ENCODE measurements around the gene ERG. TPM values are rescaled to one million over a fixed set of nuclear protein-coding genes. Genes with fewer than 3 reads are reported as not detected.

The ERG gene
- total and polyA plus RNA-seq, 4 donors, result 3.3 to 6.0 (median 4.1) TPM

DNA sequence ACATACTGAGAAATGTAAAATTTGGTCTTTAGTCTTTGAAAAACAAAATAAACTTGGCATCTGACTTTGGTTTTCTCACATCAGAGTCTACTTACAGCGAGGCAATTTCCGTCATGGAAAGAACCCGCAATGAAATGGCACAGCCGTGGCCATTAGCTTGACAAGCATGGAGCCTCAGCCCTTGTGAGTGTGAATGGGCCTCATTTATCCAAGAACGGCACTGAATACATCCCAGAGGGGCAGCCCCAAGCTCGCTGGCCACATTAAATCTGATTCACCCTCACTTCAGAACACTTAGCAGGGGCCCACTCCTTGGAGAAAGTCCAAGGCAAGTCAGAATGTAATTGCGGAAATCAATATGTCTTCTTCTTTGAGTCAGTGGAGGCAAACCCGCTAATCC, 64.8 kb downstream of the ERG start:
- H3K27ac ChIP-seq (ENCODE audit: low read depth in 1 of 2, low read length in 2 of 2), result no peak overlapping the region
- H3K9ac ChIP-seq (ENCODE audit: low read depth in 1 of 2, low read length in 2 of 2), result no peak overlapping the region
- no peaks in the 10 kb centered on the region for H3K9me3 ChIP-seq (ENCODE audit: control insufficient read depth in 4 of 4, low read length in 3 of 4)
- H3K36me3 ChIP-seq (ENCODE audit: control insufficient read depth in 4 of 4, insufficient read depth in 3 of 4, low read depth in 1 of 4, low read length in 3 of 4), result no peaks in the 10 kb centered on the region
- no peak for TF ChIP-seq EGR1 (IDR thresholded peaks at IDR 0.05; ENCODE audit: low read depth in 2 of 2)
- no peak for TF ChIP-seq NR2F2 (IDR thresholded peaks at IDR 0.05)
- TF ChIP-seq FOXA2 (IDR thresholded peaks at IDR 0.05), result no peak
- TF ChIP-seq, protein P1, sequence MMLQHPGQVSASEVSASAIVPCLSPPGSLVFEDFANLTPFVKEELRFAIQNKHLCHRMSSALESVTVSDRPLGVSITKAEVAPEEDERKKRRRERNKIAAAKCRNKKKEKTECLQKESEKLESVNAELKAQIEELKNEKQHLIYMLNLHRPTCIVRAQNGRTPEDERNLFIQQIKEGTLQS (IDR thresholded peaks at IDR 0.05), result no peak
- no peak for TF ChIP-seq RXRA (IDR thresholded peaks at IDR 0.05)
- H3K4me1 ChIP-seq (ENCODE audit: control insufficient read depth in 4 of 4, insufficient read depth in 4 of 4, low read length in 3 of 4), result no peaks in the 10 kb centered on the region
- H3K4me3 ChIP-seq (ENCODE audit: low read depth in 1 of 3, low read length in 3 of 3), result no peak overlapping the region
- no peak for DNase-seq (ENCODE audit: low spot score)
- 84% methylated on average over 8 of the region's 8 CpGs for WGBS
- no peaks in the 10 kb centered on the region for H3K27me3 ChIP-seq (ENCODE audit: control insufficient read depth in 4 of 4, insufficient read depth in 4 of 4, low read length in 3 of 4)

DNA sequence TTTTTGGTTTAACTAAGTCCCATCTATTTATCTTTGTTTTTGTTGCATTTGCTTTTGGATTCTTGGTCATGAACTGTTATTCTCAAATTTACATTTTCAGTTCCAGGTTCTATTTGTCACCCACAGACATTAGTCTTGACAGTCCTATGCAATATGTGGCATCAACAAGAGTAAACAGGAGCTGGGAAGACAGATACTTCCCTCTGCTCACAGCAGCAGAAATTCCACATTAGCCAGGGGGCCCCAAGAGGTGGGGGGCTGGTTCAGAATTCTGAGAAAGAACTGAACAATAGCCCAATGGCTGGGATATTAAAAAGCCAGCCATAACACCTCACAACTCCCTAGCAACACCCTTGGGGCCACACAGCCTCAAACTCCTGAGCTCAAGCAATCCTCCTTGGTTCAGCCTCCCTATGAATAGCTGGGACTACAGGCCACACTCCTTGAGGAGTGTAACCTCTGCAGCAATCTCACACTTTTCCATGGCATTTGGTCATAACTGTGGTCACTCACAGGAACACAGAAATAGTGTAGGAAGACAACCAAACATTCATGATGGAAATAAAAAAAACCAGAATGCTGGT, 67.8 kb downstream of the ERG start:
- peaks cover 0 to 2% (median 0%) of the 10 kb centered on the region in 4 donors for H3K27me3 ChIP-seq (ENCODE audit: control insufficient read depth in 4 of 4, insufficient read depth in 4 of 4, low read length in 3 of 4)
- H3K9ac ChIP-seq (ENCODE audit: low read depth in 1 of 2, low read length in 2 of 2), result no peak overlapping the region
- TF ChIP-seq JUND (IDR thresholded peaks at IDR 0.05) (no peak), SP1 (IDR thresholded peaks at IDR 0.05) (no peak), NR2F2 (IDR thresholded peaks at IDR 0.05) (no peak), HNF4A (conservative IDR thresholded peaks at IDR 0.05) (no peak), HNF4G (IDR thresholded peaks at IDR 0.05) (no peak), GABPA (IDR thresholded peaks at IDR 0.05 in 1 of 2, conservative IDR thresholded peaks at IDR 0.05 in 1 of 2) (no peak), TAF1 (conservative IDR thresholded peaks at IDR 0.05) (no peak), RAD21 (IDR thresholded peaks at IDR 0.05) (no peak), FOXA2 (IDR thresholded peaks at IDR 0.05) (no peak), FOXA1 (IDR thresholded peaks at IDR 0.05) (no peak), EGR1 (IDR thresholded peaks at IDR 0.05; ENCODE audit: low read depth in 2 of 2) (no peak)
- TF ChIP-seq, protein P1 (IDR thresholded peaks at IDR 0.05), result no peak
- TF ChIP-seq, protein P2, sequence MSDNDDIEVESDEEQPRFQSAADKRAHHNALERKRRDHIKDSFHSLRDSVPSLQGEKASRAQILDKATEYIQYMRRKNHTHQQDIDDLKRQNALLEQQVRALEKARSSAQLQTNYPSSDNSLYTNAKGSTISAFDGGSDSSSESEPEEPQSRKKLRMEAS (IDR thresholded peaks at IDR 0.05), result no peak
- TF ChIP-seq, protein P3, sequence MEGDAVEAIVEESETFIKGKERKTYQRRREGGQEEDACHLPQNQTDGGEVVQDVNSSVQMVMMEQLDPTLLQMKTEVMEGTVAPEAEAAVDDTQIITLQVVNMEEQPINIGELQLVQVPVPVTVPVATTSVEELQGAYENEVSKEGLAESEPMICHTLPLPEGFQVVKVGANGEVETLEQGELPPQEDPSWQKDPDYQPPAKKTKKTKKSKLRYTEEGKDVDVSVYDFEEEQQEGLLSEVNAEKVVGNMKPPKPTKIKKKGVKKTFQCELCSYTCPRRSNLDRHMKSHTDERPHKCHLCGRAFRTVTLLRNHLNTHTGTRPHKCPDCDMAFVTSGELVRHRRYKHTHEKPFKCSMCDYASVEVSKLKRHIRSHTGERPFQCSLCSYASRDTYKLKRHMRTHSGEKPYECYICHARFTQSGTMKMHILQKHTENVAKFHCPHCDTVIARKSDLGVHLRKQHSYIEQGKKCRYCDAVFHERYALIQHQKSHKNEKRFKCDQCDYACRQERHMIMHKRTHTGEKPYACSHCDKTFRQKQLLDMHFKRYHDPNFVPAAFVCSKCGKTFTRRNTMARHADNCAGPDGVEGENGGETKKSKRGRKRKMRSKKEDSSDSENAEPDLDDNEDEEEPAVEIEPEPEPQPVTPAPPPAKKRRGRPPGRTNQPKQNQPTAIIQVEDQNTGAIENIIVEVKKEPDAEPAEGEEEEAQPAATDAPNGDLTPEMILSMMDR (IDR thresholded peaks at IDR 0.05; ENCODE audit: low read depth, low read length, missing input control), result no peak
- TF ChIP-seq, protein P4, sequence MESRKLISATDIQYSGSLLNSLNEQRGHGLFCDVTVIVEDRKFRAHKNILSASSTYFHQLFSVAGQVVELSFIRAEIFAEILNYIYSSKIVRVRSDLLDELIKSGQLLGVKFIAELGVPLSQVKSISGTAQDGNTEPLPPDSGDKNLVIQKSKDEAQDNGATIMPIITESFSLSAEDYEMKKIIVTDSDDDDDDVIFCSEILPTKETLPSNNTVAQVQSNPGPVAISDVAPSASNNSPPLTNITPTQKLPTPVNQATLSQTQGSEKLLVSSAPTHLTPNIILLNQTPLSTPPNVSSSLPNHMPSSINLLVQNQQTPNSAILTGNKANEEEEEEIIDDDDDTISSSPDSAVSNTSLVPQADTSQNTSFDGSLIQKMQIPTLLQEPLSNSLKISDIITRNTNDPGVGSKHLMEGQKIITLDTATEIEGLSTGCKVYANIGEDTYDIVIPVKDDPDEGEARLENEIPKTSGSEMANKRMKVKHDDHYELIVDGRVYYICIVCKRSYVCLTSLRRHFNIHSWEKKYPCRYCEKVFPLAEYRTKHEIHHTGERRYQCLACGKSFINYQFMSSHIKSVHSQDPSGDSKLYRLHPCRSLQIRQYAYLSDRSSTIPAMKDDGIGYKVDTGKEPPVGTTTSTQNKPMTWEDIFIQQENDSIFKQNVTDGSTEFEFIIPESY (IDR thresholded peaks at IDR 0.05), result no peak
- TF ChIP-seq, protein P5, sequence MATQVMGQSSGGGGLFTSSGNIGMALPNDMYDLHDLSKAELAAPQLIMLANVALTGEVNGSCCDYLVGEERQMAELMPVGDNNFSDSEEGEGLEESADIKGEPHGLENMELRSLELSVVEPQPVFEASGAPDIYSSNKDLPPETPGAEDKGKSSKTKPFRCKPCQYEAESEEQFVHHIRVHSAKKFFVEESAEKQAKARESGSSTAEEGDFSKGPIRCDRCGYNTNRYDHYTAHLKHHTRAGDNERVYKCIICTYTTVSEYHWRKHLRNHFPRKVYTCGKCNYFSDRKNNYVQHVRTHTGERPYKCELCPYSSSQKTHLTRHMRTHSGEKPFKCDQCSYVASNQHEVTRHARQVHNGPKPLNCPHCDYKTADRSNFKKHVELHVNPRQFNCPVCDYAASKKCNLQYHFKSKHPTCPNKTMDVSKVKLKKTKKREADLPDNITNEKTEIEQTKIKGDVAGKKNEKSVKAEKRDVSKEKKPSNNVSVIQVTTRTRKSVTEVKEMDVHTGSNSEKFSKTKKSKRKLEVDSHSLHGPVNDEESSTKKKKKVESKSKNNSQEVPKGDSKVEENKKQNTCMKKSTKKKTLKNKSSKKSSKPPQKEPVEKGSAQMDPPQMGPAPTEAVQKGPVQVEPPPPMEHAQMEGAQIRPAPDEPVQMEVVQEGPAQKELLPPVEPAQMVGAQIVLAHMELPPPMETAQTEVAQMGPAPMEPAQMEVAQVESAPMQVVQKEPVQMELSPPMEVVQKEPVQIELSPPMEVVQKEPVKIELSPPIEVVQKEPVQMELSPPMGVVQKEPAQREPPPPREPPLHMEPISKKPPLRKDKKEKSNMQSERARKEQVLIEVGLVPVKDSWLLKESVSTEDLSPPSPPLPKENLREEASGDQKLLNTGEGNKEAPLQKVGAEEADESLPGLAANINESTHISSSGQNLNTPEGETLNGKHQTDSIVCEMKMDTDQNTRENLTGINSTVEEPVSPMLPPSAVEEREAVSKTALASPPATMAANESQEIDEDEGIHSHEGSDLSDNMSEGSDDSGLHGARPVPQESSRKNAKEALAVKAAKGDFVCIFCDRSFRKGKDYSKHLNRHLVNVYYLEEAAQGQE (IDR thresholded peaks at IDR 0.05), result no peak
- H3K27ac ChIP-seq (ENCODE audit: low read depth in 1 of 2, low read length in 2 of 2), result no peak overlapping the region
- no peak for DNase-seq (ENCODE audit: low spot score)
- no peaks in the 10 kb centered on the region for H3K9me3 ChIP-seq (ENCODE audit: control insufficient read depth in 4 of 4, low read length in 3 of 4)
- H3K36me3 ChIP-seq (ENCODE audit: control insufficient read depth in 4 of 4, insufficient read depth in 3 of 4, low read depth in 1 of 4, low read length in 3 of 4), result no peaks in the 10 kb centered on the region
- H3K4me1 ChIP-seq (ENCODE audit: control insufficient read depth in 4 of 4, insufficient read depth in 4 of 4, low read length in 3 of 4), result no peaks in the 10 kb centered on the region
- H3K4me3 ChIP-seq (ENCODE audit: low read depth in 1 of 3, low read length in 3 of 3), result no peak overlapping the region
